ENCODE results near the gene SLX4IP. TPM values are rescaled to one million over a fixed set of nuclear protein-coding genes. Genes with fewer than 3 reads are reported as not detected.

Gene SLX4IP
- total and polyA plus RNA-seq, 2 of the 13 experiments (the other 11 are each of a cell fraction or from before 2014, with no cell fraction given), result 3.6 to 7.3 TPM

- TF ChIP-seq, protein P1, sequence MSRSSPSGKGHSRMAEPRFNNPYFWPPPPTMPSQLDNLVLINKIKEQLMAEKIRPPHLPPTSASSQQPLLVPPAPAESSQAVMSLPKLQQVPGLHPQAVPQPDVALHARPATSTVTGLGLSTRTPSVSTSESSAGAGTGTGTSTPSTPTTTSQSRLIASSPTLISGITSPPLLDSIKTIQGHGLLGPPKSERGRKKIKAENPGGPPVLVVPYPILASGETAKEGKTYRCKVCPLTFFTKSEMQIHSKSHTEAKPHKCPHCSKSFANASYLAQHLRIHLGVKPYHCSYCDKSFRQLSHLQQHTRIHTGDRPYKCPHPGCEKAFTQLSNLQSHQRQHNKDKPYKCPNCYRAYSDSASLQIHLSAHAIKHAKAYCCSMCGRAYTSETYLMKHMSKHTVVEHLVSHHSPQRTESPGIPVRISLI (CRISPR knock-in tag; IDR thresholded peaks at IDR 0.05; ENCODE audit: borderline replicate concordance), result peak; percentile 42; the same call in 1 of the 2 replicates
- peak; percentile 96 for TF ChIP-seq ZNF574 (CRISPR knock-in tag; IDR thresholded peaks at IDR 0.05)
- TF ChIP-seq, protein P2, sequence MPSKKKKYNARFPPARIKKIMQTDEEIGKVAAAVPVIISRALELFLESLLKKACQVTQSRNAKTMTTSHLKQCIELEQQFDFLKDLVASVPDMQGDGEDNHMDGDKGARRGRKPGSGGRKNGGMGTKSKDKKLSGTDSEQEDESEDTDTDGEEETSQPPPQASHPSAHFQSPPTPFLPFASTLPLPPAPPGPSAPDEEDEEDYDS (CRISPR knock-in tag; IDR thresholded peaks at IDR 0.05), result peak; percentile 60; the same call in 1 of the 2 replicates
- TF ChIP-seq ZNF670 (CRISPR knock-in tag; IDR thresholded peaks at IDR 0.05; ENCODE audit: borderline replicate concordance), result 0 out of 2 replicates have a peak, but pooled peaks have one; percentile 40
- TF ChIP-seq, protein P3, sequence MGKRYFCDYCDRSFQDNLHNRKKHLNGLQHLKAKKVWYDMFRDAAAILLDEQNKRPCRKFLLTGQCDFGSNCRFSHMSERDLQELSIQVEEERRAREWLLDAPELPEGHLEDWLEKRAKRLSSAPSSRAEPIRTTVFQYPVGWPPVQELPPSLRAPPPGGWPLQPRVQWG (CRISPR knock-in tag; IDR thresholded peaks at IDR 0.05; ENCODE audit: borderline replicate concordance, low read depth), result no peak
- TF ChIP-seq HHEX (CRISPR knock-in tag; IDR thresholded peaks at IDR 0.05), result no peak
- TF ChIP-seq MZF1 (CRISPR knock-in tag; IDR thresholded peaks at IDR 0.05; ENCODE audit: borderline replicate concordance), result no peak
- TF ChIP-seq TBX2 (CRISPR knock-in tag; IDR thresholded peaks at IDR 0.05; ENCODE audit: borderline replicate concordance), result peak; percentile 65
- TF ChIP-seq, protein P4, sequence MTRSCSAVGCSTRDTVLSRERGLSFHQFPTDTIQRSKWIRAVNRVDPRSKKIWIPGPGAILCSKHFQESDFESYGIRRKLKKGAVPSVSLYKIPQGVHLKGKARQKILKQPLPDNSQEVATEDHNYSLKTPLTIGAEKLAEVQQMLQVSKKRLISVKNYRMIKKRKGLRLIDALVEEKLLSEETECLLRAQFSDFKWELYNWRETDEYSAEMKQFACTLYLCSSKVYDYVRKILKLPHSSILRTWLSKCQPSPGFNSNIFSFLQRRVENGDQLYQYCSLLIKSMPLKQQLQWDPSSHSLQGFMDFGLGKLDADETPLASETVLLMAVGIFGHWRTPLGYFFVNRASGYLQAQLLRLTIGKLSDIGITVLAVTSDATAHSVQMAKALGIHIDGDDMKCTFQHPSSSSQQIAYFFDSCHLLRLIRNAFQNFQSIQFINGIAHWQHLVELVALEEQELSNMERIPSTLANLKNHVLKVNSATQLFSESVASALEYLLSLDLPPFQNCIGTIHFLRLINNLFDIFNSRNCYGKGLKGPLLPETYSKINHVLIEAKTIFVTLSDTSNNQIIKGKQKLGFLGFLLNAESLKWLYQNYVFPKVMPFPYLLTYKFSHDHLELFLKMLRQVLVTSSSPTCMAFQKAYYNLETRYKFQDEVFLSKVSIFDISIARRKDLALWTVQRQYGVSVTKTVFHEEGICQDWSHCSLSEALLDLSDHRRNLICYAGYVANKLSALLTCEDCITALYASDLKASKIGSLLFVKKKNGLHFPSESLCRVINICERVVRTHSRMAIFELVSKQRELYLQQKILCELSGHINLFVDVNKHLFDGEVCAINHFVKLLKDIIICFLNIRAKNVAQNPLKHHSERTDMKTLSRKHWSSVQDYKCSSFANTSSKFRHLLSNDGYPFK (CRISPR knock-in tag; IDR thresholded peaks at IDR 0.05; ENCODE audit: borderline replicate concordance), result peak; percentile 90; the same call in 1 of the 2 replicates
- peak; percentile 89 for TF ChIP-seq SALL1 (CRISPR knock-in tag; IDR thresholded peaks at IDR 0.05)
- no peak for TF ChIP-seq TBX3 (IDR thresholded peaks at IDR 0.05; ENCODE audit: borderline replicate concordance)
- TF ChIP-seq TARDBP (CRISPR knock-in tag; IDR thresholded peaks at IDR 0.05), result peak; percentile 98
- TF ChIP-seq FOXM1 (CRISPR knock-in tag; IDR thresholded peaks at IDR 0.05), result no peak
- peak; percentile 56; the same call in 1 of the 2 replicates for TF ChIP-seq ZNF747 (CRISPR knock-in tag; IDR thresholded peaks at IDR 0.05; ENCODE audit: borderline replicate concordance)
- 0 out of 2 replicates have a peak, but pooled peaks have one; percentile 87 for TF ChIP-seq ZNF619 (CRISPR knock-in tag; IDR thresholded peaks at IDR 0.05)
- TF ChIP-seq ZBTB3 (CRISPR knock-in tag; IDR thresholded peaks at IDR 0.05; ENCODE audit: borderline replicate concordance, low read depth), result 0 out of 2 replicates have a peak, but pooled peaks have one; percentile 35
- TF ChIP-seq POLR2AphosphoS5 (IDR thresholded peaks at IDR 0.05; ENCODE audit: low read depth, low read length), result peak; percentile 95
- peak; percentile 13; the same call in 1 of the 2 replicates for TF ChIP-seq ONECUT2 (CRISPR knock-in tag; IDR thresholded peaks at IDR 0.05)
- no peak for TF ChIP-seq ZNF589 (CRISPR knock-in tag; conservative IDR thresholded peaks at IDR 0.05)
Observed at GRCh38 chr20:10434832-10435812, at the start of gene SLX4IP (continued).
